HCT116 (cell line): ENCODE data around the gene AXIN2.

ENCODE experiments used
- EZH2 ChIP-seq: fragments of 200-600 bp; sonication (generic); IDR thresholded peaks from 2 replicates; pipeline ENCODE4 v1.6.1; 2017; ENCODE audit warnings: antibody characterized with exemption, mixed run types
- POLR2A ChIP-seq: IDR thresholded peaks from 2 replicates; pipeline ENCODE4 v1.7.0; 2011; ENCODE audit warnings: borderline replicate concordance; ENCODE audit not compliant: insufficient read depth, insufficient read length; ENCODE audit errors: extremely low read depth
- SP1 ChIP-seq: IDR thresholded peaks from 2 replicates; pipeline ENCODE4 v1.6.1; 2012; ENCODE audit warnings: low read depth
- TF ChIP-seq, protein P1 (sequence below), 3 experiments: fragments of 200-600 bp in 1 of 3; sonication (generic) in 1 of 3; IDR thresholded peaks in 2 of 3; conservative IDR thresholded peaks in 1 of 3; 2 replicates each; pipeline ENCODE4 v1.5.1; 2012 to 2017; ENCODE audit warnings: low read depth in 2 of 3, low read length in 2 of 3, antibody characterized with exemption in 1 of 3, borderline replicate concordance in 1 of 3, control low read depth in 1 of 3, mild to moderate bottlenecking in 1 of 3, mixed read lengths in 1 of 3, mixed run types in 1 of 3, moderate library complexity in 1 of 3; ENCODE audit not compliant: insufficient read depth in 1 of 3

DNA sequence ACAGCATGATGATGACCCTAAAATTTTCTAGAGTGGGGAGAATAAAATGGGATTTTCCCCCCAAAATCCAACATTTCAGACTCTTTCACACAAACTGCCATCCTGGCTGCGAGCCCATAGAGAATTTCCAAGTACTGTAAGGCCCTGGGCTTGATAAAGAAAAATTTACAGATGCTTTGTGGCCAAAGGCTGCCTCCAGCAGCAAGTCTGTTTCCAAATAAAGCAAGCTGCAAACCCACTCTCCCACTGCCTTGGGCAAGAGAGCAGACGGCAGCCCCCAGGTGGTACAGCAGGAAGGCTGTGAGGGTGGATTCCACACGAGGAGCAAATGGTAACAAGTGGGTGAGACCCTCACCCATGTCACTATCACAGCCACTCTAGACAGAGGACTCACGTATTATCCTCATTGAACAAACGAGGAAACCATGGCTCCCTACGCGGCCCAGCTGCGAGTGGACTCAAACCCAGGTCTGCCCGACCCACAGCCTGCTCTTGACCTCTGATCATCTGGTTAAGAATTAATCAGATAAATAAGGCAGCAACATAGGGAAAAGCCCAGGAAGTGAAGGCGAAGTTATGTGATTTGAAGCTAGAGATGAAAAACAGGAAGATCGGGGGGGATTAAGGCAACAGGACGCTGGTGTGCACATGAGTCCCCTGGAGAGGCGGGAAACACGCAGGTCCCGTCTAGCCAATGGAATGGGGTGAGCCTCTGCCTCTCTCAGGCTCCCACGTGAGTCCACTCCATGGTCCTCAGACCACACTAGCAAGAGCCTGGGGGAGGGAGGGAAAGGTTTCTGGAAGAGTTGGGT is 37.4 kb downstream of the AXIN2 start:
- TF ChIP-seq EZH2 (no peak), SP1 (no peak), POLR2A (no peak)
- TF ChIP-seq, protein P1, sequence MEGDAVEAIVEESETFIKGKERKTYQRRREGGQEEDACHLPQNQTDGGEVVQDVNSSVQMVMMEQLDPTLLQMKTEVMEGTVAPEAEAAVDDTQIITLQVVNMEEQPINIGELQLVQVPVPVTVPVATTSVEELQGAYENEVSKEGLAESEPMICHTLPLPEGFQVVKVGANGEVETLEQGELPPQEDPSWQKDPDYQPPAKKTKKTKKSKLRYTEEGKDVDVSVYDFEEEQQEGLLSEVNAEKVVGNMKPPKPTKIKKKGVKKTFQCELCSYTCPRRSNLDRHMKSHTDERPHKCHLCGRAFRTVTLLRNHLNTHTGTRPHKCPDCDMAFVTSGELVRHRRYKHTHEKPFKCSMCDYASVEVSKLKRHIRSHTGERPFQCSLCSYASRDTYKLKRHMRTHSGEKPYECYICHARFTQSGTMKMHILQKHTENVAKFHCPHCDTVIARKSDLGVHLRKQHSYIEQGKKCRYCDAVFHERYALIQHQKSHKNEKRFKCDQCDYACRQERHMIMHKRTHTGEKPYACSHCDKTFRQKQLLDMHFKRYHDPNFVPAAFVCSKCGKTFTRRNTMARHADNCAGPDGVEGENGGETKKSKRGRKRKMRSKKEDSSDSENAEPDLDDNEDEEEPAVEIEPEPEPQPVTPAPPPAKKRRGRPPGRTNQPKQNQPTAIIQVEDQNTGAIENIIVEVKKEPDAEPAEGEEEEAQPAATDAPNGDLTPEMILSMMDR (IDR thresholded peaks at IDR 0.05 in 2 of 3, conservative IDR thresholded peaks at IDR 0.05 in 1 of 3; ENCODE audit: borderline replicate concordance in 1 of 3, insufficient read depth in 1 of 3, low read depth in 2 of 3, low read length in 2 of 3): no peak
